ENCODE measurements around the gene AHNAK.

- TF ChIP-seq EZH2 (IDR thresholded peaks at IDR 0.05; ENCODE audit: insufficient read depth, poor library complexity, severe bottlenecking) (no peak), EZH2phosphoT487 (IDR thresholded peaks at IDR 0.05; ENCODE audit: insufficient read depth, low read depth) (no peak)
Observed at GRCh38 chr11:62573006-62573591, 26.5 kb upstream of the AHNAK start.
